Aortic smooth muscle cell (primary cell): ENCODE measurements around the gene POLRMT. TPM values are rescaled to one million over a fixed set of nuclear protein-coding genes. Genes with fewer than 3 reads are reported as not detected.

ENCODE experiments used
- total RNA-seq: library from RNA; depleted of rRNA; stranded (reverse); fragments of >200 nt; gene quantifications from 2 replicates; pipeline ENCODE4 v1.2.3, GENCODE V29; 2014

Gene POLRMT
- total RNA-seq: 15.5 and 18.5 TPM in 2 replicates

GRCh38 chr19:633068-633785, at the start of gene POLRMT:
Gene POLRMT (minus strand): TSS chr19:633537. CDS start chr19:633512, 25 bp downstream.

GRCh38 chr19:676339-677105, 43.2 kb upstream of the POLRMT start, which contains the start of gene FSTL3:
Gene FSTL3 (plus strand): TSS chr19:676392. CDS start chr19:676424, 32 bp downstream.

GRCh38 chr19:662962-663681, 29.8 kb upstream of the POLRMT start, which contains the start of gene RNF126:
Gene RNF126 (minus strand): TSS chr19:663214. CDS start chr19:663121, 93 bp downstream.

GRCh38 chr19:639253-640160, 6.2 kb upstream of the POLRMT start, which contains the start of gene FGF22:
Gene FGF22 (plus strand): TSS chr19:639879. CDS start chr19:639926, 47 bp downstream.

GRCh38 chr19:589693-590395, 43.5 kb downstream of the POLRMT start, which contains the start of gene HCN2:
Gene HCN2 (plus strand): TSS chr19:589881. CDS start chr19:589946, 65 bp downstream.

GRCh38 chr19:572140-572742, 61.1 kb downstream of the POLRMT start, which contains the start of gene BSG:
Gene BSG (plus strand): TSS chr19:572596. CDS start chr19:572635, 39 bp downstream.

Other genes starting within 250 kb of the POLRMT start
- gene C2CD4C, start 224.4 kb downstream of the POLRMT start, total RNA-seq: not detected in 2 replicates
- gene SHC2, start 172.5 kb downstream of the POLRMT start, total RNA-seq: 0.13 TPM in 1 of 2 replicates, not detected in the other
- 0.06 TPM in 1 of 2 replicates, not detected in the other for gene MADCAM1, start 137.1 kb downstream of the POLRMT start, total RNA-seq
- gene TPGS1, start 126.0 kb downstream of the POLRMT start, total RNA-seq: 25.5 and 30.3 TPM in 2 replicates
- gene CDC34, start 101.8 kb downstream of the POLRMT start, total RNA-seq: 63.0 and 74.1 TPM in 2 replicates
- not detected in 2 replicates for gene GZMM, start 89.5 kb downstream of the POLRMT start, total RNA-seq
- 300 and 316 TPM in 2 replicates for gene BSG, start 60.9 kb downstream of the POLRMT start, total RNA-seq
- 0.26 and 0.62 TPM in 2 replicates for gene HCN2, start 43.7 kb downstream of the POLRMT start, total RNA-seq
- gene FGF22, start 6.3 kb upstream of the POLRMT start, total RNA-seq: 0.06 and 0.26 TPM in 2 replicates
- 10.1 and 16.8 TPM in 2 replicates for gene RNF126, start 29.7 kb upstream of the POLRMT start, total RNA-seq
- gene FSTL3, start 42.9 kb upstream of the POLRMT start, total RNA-seq: 16.1 and 18.4 TPM in 2 replicates
- gene PRSS57, start 61.9 kb upstream of the POLRMT start, total RNA-seq: not detected in 2 replicates
- gene PALM, start 75.4 kb upstream of the POLRMT start, total RNA-seq: 2.1 and 5.8 TPM in 2 replicates
- under 0.01 TPM in 1 of 2 replicates, not detected in the other for gene MISP, start 117.6 kb upstream of the POLRMT start, total RNA-seq
- 71.4 and 77.9 TPM in 2 replicates for gene PTBP1, start 163.9 kb upstream of the POLRMT start, total RNA-seq
- gene PLPPR3, start 188.4 kb upstream of the POLRMT start, total RNA-seq: not detected in 2 replicates
- gene AZU1, start 194.3 kb upstream of the POLRMT start, total RNA-seq: not detected in 2 replicates
- not detected in 2 replicates for gene PRTN3, start 207.5 kb upstream of the POLRMT start, total RNA-seq
- gene ELANE, start 218.8 kb upstream of the POLRMT start, total RNA-seq: 0.12 and 0.26 TPM in 2 replicates
- 0.19 and 0.79 TPM in 2 replicates for gene CFD, start 226.1 kb upstream of the POLRMT start, total RNA-seq